ENCODE results near the gene BCOR.

DNA sequence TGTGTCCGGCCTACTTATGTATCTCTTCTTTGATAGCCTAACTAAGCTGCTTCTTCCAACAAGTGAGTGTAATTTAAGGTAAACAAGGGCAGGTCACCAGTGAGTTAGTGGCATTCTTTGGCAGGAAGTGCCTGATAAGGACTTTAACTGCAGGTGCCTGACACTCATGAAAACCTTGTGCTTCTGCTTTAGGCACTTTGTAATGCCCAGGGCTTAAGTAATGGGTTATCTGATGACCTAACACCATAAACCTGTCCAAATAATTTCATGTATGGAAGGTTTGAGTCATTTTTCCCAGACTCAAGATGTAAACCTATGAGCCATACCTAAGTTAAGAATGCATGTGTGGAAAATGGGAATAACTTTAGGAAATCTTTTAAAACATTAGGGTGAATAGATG is 43.0 kb downstream of the BCOR start:
- no peak for TF ChIP-seq ZNF274 (CRISPR knock-in tag; IDR thresholded peaks at IDR 0.05)
- TF ChIP-seq RARA (CRISPR knock-in tag; IDR thresholded peaks at IDR 0.05): no peak
- TF ChIP-seq, protein P1, sequence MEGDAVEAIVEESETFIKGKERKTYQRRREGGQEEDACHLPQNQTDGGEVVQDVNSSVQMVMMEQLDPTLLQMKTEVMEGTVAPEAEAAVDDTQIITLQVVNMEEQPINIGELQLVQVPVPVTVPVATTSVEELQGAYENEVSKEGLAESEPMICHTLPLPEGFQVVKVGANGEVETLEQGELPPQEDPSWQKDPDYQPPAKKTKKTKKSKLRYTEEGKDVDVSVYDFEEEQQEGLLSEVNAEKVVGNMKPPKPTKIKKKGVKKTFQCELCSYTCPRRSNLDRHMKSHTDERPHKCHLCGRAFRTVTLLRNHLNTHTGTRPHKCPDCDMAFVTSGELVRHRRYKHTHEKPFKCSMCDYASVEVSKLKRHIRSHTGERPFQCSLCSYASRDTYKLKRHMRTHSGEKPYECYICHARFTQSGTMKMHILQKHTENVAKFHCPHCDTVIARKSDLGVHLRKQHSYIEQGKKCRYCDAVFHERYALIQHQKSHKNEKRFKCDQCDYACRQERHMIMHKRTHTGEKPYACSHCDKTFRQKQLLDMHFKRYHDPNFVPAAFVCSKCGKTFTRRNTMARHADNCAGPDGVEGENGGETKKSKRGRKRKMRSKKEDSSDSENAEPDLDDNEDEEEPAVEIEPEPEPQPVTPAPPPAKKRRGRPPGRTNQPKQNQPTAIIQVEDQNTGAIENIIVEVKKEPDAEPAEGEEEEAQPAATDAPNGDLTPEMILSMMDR (CRISPR knock-in tag; IDR thresholded peaks at IDR 0.05): no peak
